Measurements from ENCODE around the gene TCP10L. TPM values are rescaled to one million over a fixed set of nuclear protein-coding genes. Genes with fewer than 3 reads are reported as not detected.
"Not testable (repeated sequence)": the region's sequence is repeated elsewhere in the genome, so short reads cannot be mapped to it uniquely, and the experiment has no call there.

TCP10L gene
- polyA plus RNA-seq, 1 experiment, result 0.12 TPM

DNA sequence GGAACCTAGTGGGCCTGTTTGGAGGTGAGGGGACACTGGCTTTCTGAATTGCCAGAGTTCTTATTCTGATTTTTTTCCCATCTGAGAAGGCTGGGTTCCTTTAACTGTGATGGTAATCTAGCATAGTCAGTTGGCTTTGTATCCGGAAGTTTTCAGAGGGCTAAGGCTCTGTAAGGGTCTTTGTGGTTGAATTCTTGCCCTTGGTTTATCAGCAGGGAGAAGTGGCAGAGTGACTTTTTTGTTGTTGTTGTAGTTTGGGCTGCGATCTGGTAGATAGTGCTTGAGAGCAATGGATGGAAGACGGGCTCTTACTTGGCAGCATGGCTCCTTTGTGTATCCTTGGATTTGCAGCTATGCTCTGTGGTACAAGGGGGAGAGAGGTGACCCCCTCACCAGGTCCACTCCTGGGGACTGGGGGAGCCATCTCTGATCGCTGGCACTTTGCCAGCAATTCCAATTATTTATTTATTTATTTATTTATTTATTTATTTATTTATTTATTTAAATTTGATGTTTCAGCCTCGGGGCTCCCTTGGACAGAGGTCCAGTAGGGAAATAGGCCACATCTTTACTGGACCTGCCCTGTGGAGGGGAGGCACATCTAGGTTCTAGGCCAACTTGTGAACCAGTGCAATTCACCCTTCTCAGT is 18.5 kb downstream of the TCP10L start:
- ChIA-PET CTCF (interaction anchor here (0.5 to 1.6 kb wide), 2 partner anchors 34 to 152 kb away, joined by 4 to 8 read pairs; no protein-coding TSS in a partner anchor), POLR2A (no interaction called here)
- Histone ChIP-seq H3K9me3 (ENCODE audit: control insufficient read depth, insufficient read depth, low read length) (no peaks in the 10 kb centered on the region; the same call in none of the 2 replicates), H3K27me3 (ENCODE audit: control insufficient read depth, insufficient read depth, low read length) (no peaks in the 10 kb centered on the region), H3K27ac (ENCODE audit: low read depth, low read length) (no peak overlapping the region), H3K4me3 (ENCODE audit: low read depth, low read length) (no peak overlapping the region)
- TF ChIP-seq, protein P1, sequence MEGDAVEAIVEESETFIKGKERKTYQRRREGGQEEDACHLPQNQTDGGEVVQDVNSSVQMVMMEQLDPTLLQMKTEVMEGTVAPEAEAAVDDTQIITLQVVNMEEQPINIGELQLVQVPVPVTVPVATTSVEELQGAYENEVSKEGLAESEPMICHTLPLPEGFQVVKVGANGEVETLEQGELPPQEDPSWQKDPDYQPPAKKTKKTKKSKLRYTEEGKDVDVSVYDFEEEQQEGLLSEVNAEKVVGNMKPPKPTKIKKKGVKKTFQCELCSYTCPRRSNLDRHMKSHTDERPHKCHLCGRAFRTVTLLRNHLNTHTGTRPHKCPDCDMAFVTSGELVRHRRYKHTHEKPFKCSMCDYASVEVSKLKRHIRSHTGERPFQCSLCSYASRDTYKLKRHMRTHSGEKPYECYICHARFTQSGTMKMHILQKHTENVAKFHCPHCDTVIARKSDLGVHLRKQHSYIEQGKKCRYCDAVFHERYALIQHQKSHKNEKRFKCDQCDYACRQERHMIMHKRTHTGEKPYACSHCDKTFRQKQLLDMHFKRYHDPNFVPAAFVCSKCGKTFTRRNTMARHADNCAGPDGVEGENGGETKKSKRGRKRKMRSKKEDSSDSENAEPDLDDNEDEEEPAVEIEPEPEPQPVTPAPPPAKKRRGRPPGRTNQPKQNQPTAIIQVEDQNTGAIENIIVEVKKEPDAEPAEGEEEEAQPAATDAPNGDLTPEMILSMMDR (IDR thresholded peaks at IDR 0.05; ENCODE audit: low read depth, low read length), result no peak
- no peak for DNase-seq (ENCODE audit: low read depth, low spot score)

DNA sequence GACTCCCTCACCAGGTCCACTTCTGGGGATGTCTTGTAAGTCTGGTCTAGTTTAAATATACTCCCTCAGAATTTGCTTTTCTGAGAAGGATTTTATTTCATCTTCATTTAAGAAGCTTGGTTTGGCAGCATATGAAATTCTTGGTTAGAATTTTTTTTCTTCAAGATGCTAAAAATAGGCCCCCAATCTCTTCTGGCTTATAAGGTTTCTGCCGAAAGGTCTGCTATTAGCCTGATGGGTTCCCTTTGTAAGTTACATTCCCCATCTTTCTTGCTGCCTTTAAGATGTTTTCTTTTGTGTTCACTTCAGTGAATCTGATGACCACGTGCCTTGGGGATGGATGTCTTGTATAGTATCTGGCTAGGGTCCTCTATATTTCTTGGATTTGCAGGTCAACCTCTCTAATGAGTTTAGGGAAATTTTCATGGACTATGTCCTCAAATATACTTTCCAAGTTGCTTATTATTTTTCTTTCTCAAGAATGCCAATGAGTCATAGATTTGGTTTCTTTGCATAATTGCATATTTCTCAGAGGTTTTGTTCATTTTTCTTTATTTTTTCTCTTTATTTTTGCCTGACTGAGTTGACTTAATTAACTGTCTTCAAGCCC is 19.4 kb downstream of the TCP10L start:
- TF ChIP-seq, protein P1 (IDR thresholded peaks at IDR 0.05; ENCODE audit: low read depth, low read length), result no peak
- POLR2A ChIA-PET, result no interaction called here
- Histone ChIP-seq H3K4me3 (ENCODE audit: low read depth, low read length) (no peak overlapping the region), H3K27ac (ENCODE audit: low read depth, low read length) (no peak overlapping the region), H3K27me3 (ENCODE audit: control insufficient read depth, insufficient read depth, low read length) (no peaks in the 10 kb centered on the region), H3K9me3 (ENCODE audit: control insufficient read depth, insufficient read depth, low read length) (no peaks in the 10 kb centered on the region; the same call in none of the 2 replicates)
- DNase-seq (ENCODE audit: low read depth, low spot score), result no peak
- CTCF ChIA-PET, result no interaction called here

DNA sequence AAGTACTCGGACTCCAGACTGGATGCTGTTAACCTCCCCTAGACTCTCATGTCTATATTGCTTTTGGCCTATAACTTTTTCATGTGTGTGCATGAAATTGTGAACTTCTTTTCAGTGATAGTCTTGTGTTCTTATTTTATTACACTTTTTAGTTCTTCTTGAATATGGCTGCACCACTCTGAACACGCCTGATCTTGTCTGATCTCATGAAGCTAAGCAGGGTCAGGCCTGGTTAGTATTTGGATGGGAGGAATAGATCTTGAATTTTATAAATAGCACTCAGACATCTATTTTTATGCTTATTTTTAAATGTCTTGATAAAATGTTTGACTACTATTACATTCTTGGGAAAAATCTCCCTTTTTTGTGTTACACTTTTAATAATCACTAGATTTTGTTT is 22.4 kb downstream of the TCP10L start:
- CTCF ChIA-PET, result interaction anchor here (1.5 to 2.1 kb wide), 2 partner anchors 149 to 160 kb away, joined by 8 to 20 read pairs; no protein-coding TSS in a partner anchor
- Histone ChIP-seq H3K27me3 (ENCODE audit: control insufficient read depth, insufficient read depth, low read length) (no peaks in the 10 kb centered on the region), H3K9me3 (ENCODE audit: control insufficient read depth, insufficient read depth, low read length) (no peaks in the 10 kb centered on the region; the same call in 1 of the 2 replicates), H3K27ac (ENCODE audit: low read depth, low read length) (no peak overlapping the region), H3K4me3 (ENCODE audit: low read depth, low read length) (no peak overlapping the region)
- POLR2A ChIA-PET, result no interaction called here
- no peak for DNase-seq (ENCODE audit: low read depth, low spot score)
- TF ChIP-seq, protein P1 (IDR thresholded peaks at IDR 0.05; ENCODE audit: low read depth, low read length), result no peak

DNA sequence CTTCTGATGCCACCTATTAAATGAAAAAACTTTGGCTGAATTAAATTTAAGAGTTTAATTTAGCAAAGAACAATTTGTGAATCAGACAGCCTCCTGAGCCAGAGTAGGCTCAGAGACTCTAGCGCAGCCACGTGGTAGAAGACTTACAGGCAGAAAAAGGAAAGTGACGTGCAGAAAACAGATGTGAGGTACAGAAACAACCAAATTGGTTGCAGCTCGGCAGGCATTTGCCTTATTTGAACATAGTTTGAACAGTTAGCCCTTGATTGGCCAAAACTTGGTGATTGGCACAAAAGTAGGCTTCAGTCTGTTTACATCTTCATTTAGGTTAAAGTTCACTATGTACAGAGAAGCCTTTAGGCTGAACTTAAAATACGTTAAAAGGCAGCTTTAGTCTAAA is 22.9 kb downstream of the TCP10L start:
- TF ChIP-seq, protein P1 (IDR thresholded peaks at IDR 0.05; ENCODE audit: low read depth, low read length), result peak; percentile 56
- H3K4me3 ChIP-seq (ENCODE audit: low read depth, low read length), result no peak overlapping the region
- H3K9me3 ChIP-seq (ENCODE audit: control insufficient read depth, insufficient read depth, low read length), result no peaks in the 10 kb centered on the region; the same call in 1 of the 2 replicates
- H3K27ac ChIP-seq (ENCODE audit: low read depth, low read length), result peak overlapping the region; percentile 33
- ChIA-PET CTCF (interaction anchor here (0.8 to 2.1 kb wide), 4 partner anchors 39 to 160 kb away, joined by 3 to 20 read pairs (median 6); no protein-coding TSS in a partner anchor), POLR2A (no interaction called here)
- no peak for DNase-seq (ENCODE audit: low read depth, low spot score)
- H3K27me3 ChIP-seq (ENCODE audit: control insufficient read depth, insufficient read depth, low read length), result no peaks in the 10 kb centered on the region

DNA sequence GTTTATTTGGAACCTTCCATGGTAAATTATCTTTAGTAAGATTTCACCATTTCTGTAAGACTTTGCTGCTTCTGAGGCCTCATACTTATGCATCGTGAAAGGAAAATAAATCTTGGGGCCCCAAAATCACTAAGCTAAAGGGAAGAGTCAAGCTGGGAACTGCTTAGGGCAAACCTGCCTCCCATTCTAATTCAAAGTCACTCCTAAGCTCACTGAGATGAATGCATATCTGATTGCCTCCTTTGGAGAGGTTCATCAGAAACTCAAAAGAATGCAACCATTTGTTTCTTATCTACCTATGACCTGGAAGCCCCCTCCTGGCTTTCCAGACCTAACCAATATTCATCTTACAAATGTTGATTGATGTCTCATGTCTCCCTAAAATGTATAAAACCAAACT is 23.8 kb downstream of the TCP10L start:
- H3K27me3 ChIP-seq (ENCODE audit: control insufficient read depth, insufficient read depth, low read length); H3K9me3 ChIP-seq (ENCODE audit: control insufficient read depth, insufficient read depth, low read length); H3K27ac ChIP-seq (ENCODE audit: low read depth, low read length); POLR2A ChIA-PET; DNase-seq (ENCODE audit: low read depth, low spot score); H3K4me3 ChIP-seq (ENCODE audit: low read depth, low read length): not testable (repeated sequence)
- CTCF ChIA-PET, result interaction anchor here (0.8 to 2.1 kb wide), 6 partner anchors 8 to 159 kb away, joined by 3 to 20 read pairs (median 6); no protein-coding TSS in a partner anchor
